Inferior parietal cortex (tissue), 1 donor: Measurements from ENCODE around the gene CHD6.

ENCODE experiments used
- DNase-seq: peaks from one replicate; pipeline ENCODE4 v3.0.0-alpha.2; 2016; ENCODE audit errors: extremely low spot score

The CHD6 gene

GRCh38 chr20:41509316-41510200 lies 108.6 kb downstream of the CHD6 start:
- DNase-seq, result no peak

GRCh38 chr20:41508335-41508734 lies 109.8 kb downstream of the CHD6 start:
- DNase-seq, result no peak

- no peak for DNase-seq
These were observed 110.3 kb downstream of the CHD6 start for GRCh38 chr20:41507851-41508250.

- no peak for DNase-seq
These were observed 110.7 kb downstream of the CHD6 start for GRCh38 chr20:41507436-41507835.

GRCh38 chr20:41506192-41506915 lies 111.8 kb downstream of the CHD6 start:
- no peak for DNase-seq

- no peak for DNase-seq
These were observed 113.0 kb downstream of the CHD6 start for GRCh38 chr20:41505184-41505583.

- DNase-seq, result no peak
These were observed 116.8 kb downstream of the CHD6 start for GRCh38 chr20:41501376-41501775.

- no peak for DNase-seq
These were observed 118.0 kb downstream of the CHD6 start for GRCh38 chr20:41499961-41500725.

- no peak for DNase-seq
These were observed 119.1 kb downstream of the CHD6 start for GRCh38 chr20:41499064-41499463.

- DNase-seq, result no peak
These were observed 120.8 kb downstream of the CHD6 start for GRCh38 chr20:41497186-41497895.

- no peak for DNase-seq
These were observed 123.7 kb downstream of the CHD6 start for GRCh38 chr20:41494451-41494850.

- DNase-seq, result no peak
These were observed 134.6 kb downstream of the CHD6 start for GRCh38 chr20:41483553-41483930.

- no peak for DNase-seq
These were observed 135.3 kb downstream of the CHD6 start for GRCh38 chr20:41482647-41483552.

GRCh38 chr20:41480054-41480770 lies 138.0 kb downstream of the CHD6 start:
- DNase-seq, result no peak

- DNase-seq, result no peak
These were observed 139.1 kb downstream of the CHD6 start for GRCh38 chr20:41479113-41479512.

- DNase-seq, result no peak
These were observed 140.2 kb downstream of the CHD6 start for GRCh38 chr20:41478026-41478425.

GRCh38 chr20:41476446-41476845 lies 141.7 kb downstream of the CHD6 start:
- no peak for DNase-seq

GRCh38 chr20:41476013-41476441 lies 142.2 kb downstream of the CHD6 start:
- no peak for DNase-seq

GRCh38 chr20:41475503-41475902 lies 142.7 kb downstream of the CHD6 start:
- DNase-seq, result no peak
